Astrocyte of the cerebellum (primary cell): ENCODE data around the gene POU6F2.

Experiments used
- DNase-seq: peaks from one replicate; pipeline ENCODE4 v3.0.0-alpha.2; 2011; ENCODE audit warnings: low read depth
- H3K4me3 ChIP-seq: 2 replicates; pipeline ENCODE4 v1.5.1; 2011; ENCODE audit warnings: mild to moderate bottlenecking, low read depth, low read length, moderate library complexity
- in situ Hi-C: cut with HindIII; loops from 2 replicates; pipeline ENCODE4 v1.10.0; 2017; ENCODE audit warnings: low sequenced_read_pairs
- TF ChIP-seq, protein P1 (sequence below): IDR thresholded peaks from 2 replicates; pipeline ENCODE4 v1.5.1; 2012; ENCODE audit warnings: low read length, low read depth, moderate library complexity, mild to moderate bottlenecking; ENCODE audit errors: missing control alignments

POU6F2 gene

DNA sequence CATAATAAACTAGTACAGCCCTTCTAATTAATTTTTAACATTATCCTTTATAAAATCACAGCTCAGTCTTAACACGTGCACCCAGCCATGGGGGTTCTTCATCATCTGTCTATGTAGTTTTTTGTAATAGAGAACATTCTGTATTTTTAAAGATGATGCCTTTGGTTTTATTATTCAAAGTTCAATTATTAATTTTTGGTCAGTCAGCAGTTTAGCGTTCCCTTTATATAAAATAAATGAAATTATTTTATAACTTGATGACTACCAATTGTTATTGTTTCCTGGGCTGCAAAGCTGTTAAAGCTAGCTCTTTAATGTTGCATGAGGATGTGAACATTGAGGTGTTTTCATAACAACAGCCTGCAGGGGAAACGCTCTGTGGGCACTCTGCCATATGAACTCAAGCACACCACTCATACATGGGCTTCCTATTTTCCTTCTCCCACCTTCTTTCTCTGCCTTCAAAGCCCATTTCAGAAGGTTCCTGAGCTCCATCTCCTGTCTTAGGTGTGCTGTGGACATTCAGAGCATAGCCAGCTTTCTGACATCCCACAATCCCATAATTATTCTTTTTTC is 416.5 kb downstream of the POU6F2 start:
- H3K4me3 ChIP-seq: no peak overlapping the region
- in situ Hi-C loops: no loop called here
- TF ChIP-seq, protein P1, sequence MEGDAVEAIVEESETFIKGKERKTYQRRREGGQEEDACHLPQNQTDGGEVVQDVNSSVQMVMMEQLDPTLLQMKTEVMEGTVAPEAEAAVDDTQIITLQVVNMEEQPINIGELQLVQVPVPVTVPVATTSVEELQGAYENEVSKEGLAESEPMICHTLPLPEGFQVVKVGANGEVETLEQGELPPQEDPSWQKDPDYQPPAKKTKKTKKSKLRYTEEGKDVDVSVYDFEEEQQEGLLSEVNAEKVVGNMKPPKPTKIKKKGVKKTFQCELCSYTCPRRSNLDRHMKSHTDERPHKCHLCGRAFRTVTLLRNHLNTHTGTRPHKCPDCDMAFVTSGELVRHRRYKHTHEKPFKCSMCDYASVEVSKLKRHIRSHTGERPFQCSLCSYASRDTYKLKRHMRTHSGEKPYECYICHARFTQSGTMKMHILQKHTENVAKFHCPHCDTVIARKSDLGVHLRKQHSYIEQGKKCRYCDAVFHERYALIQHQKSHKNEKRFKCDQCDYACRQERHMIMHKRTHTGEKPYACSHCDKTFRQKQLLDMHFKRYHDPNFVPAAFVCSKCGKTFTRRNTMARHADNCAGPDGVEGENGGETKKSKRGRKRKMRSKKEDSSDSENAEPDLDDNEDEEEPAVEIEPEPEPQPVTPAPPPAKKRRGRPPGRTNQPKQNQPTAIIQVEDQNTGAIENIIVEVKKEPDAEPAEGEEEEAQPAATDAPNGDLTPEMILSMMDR: no peak
- DNase-seq: no peak

DNA sequence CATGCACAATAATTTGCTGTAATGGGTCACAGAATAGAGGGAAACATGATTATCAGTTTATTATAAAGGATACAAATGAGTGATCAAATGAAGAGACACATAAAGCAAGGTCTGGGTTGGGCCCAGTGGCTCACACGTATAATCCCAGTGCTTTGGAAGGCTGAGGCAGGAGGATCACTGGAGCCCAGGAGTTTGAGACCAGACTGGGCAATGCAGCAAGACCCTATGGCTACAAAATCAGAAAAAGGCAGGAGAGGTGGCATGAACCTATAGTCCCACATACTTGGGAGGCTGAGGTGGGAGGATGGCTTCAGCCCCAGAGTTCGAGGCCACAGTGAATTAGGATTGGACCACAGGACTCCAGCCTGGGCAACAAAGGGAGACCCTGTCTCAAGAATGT is 421.7 kb downstream of the POU6F2 start:
- TF ChIP-seq, protein P1: no peak
- DNase-seq: no peak
- H3K4me3 ChIP-seq: no peak overlapping the region
- in situ Hi-C loops: no loop called here

DNA sequence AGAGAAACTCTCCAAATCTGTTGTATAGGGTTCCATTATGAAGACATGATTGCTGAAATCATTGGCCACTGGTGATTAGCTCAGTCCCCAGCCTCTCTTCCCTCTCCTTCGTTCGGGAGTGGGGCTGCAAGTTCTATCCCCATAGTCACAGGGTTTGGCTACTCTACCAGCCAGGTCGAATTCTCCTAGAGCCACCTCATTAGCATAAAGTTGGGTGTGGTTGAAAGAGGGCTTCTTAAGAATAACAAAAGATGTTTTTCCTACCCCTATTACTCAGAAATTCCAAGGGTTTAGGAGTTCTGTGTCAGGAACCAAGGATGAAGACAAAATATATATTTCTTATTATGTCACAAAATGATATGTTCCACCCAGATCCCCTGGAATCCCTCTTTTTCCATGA is 422.3 kb downstream of the POU6F2 start:
- no peak overlapping the region for H3K4me3 ChIP-seq
- TF ChIP-seq, protein P1: no peak
- no peak for DNase-seq
- in situ Hi-C loops: no loop called here

DNA sequence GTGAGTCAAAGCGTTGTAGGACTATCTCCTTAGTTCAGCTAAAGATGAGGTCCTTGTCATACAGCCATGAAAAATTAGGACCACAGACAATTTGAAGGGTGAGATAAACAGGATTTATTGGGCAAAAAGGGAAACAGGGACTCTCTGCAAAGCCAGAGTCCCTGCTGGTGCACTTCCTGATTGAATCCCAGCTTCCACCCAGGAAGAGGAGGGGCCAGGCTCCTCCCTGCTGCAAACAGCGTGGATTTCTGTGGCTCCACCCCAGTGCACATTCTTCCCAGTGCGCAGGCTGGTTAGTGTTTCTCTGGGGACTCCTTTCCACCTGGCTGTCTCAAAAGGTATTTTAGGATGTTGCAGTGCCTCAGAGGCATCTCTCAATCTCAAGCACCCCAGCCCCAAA is 423.1 kb downstream of the POU6F2 start:
- no peak for DNase-seq
- in situ Hi-C loops: no loop called here
- no peak overlapping the region for H3K4me3 ChIP-seq
- TF ChIP-seq, protein P1: no peak

DNA sequence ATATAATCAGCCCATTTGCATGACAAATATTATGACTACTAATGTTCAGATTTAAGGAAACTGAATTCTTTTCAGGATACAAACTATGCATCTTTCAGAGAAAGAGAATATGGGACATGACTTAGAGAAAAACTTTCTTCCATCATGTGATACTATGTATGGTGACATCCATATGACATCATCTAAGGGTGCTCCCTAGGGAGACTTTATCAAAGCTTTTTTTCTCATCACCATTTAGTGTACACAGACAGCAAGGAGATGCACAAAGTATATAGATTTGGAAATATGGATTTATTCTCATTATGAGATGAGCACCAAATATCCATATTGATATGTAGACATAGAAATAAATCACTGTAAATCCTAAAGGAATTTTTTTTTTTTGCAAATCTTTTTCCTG is 424.3 kb downstream of the POU6F2 start:
- in situ Hi-C loops: no loop called here
- DNase-seq: no peak
- no peak overlapping the region for H3K4me3 ChIP-seq
- TF ChIP-seq, protein P1: no peak

DNA sequence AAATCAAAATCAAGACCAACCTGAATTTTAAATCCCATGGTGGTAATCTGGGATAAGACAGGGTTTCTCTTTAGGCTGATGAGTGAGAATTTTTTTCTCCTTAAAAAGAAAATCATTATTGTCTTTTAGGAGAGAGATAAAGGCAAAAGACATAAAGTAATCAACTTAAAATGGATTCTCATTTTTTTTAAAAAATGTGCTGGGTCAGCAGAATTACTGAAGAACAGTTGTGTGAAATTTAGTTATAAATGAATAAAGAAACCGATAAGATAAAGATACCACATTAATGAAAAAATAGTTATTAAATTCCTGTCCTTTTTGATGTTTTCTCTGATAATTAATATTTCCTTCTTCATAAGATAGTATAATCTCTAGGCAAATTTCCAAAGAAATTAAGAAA is 427.2 kb downstream of the POU6F2 start:
- DNase-seq: no peak
- no peak overlapping the region for H3K4me3 ChIP-seq
- in situ Hi-C loops: no loop called here
- TF ChIP-seq, protein P1: no peak
